Stimulated activated CD4-positive, alpha-beta T cell treated with anti-CD3 and anti-CD28 coated beads, Interleukin-1b, Interleukin-23, amount 100 ng/mL, for 48 hours (primary cell): ENCODE data around the gene ANKH.
A peak's percentile ranks its signal among the peaks of the same experiment; 100 is the strongest.
"Not testable (repeated sequence)": the region's sequence is repeated elsewhere in the genome, so short reads cannot be mapped to it uniquely, and the experiment has no call there.

Experiments
- DNase-seq: peaks from one replicate; pipeline ENCODE4 v3.0.0-alpha.2; 2020

ANKH gene

DNA sequence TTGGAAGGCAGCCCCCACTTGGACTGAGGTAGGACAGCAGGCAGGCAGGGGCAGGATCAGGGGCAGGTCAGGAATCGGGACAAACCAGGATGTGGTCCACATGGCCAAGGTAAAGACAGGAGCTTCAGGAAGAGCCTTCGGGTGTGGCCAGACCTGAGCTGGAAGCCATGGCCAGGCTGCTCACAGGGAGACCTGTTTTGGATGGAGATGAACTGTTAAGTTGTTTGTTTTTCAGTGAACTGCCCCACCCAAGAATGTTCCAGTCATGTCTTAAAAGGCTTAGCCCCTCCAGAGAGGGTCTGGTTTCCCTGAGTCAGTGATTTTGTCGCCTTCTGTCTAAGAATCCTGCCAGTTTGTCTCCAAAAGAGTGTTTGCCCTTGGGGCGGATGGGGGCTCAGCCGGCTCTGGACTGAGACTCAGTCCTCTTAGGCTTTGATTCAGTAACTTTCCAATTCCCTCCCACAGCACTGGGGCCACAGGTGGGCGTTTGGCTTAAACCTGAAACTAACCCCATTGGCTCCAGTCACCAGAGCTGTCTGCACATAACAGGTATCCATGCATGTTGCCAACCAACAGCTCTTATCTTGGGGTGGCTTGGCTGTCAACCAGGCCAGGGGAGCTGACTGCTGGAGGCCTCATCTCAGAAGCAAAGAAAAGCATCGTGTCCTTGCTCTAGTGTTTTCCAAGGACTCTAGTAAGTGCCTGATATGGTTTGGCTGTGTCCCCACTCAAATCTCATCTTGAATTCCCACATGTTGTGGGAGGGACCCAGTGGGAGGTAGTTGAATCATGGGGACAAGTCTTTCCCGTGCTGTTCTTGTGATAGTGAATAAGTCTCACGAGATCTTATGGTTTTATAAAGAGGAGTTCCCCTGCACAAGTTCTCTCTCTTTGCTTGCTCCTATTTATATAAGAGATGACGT is 11.3 kb upstream of the ANKH start:
- DNase-seq: no peak

DNA sequence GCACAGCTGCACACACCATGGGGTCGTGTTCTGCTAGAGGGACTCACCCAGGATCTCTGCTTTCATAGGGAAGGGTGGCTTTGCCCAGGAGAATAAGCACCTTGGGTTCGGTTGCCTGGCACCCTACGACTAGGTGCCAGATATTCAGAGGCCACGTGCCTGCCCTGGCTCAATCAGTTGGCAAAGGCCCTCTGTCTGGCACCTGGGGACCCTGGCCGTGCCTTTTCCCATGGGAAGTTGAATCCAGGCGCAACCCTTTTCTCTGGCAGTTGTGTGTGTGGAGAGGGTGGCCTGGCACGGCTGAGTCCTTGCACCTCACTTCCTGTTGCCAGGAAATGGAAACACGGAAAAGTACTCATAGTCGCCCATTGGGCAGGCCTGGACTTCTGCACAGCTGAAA is 10.2 kb upstream of the ANKH start:
- DNase-seq: no peak

DNA sequence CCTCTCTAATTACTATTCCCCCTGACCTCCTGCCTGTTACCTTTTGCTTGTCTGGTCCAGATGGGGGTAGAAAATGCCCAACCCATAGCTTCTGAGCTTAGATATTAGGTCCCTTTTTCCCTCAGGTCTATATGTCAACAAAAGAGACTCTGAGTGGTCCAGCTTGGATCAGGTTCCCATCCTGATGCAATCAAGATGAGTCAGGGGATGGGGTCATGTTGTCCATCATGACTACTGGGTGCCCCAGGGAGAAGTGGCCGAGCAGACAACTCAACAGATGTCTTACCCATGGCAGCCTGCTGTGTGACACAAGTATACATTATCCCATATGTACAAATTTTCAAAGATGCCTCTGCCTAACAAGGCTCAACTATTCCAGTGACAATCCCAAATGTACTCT is 9.1 kb upstream of the ANKH start:
- DNase-seq: no peak

- no peak for DNase-seq
Observed at GRCh38 chr5:14879937-14880589, 8.5 kb upstream of the ANKH start.

- no peak for DNase-seq
Observed at GRCh38 chr5:14879393-14879792, 7.8 kb upstream of the ANKH start.

- not testable (repeated sequence) for DNase-seq
Observed at GRCh38 chr5:14878192-14878591, 6.6 kb upstream of the ANKH start.

DNA sequence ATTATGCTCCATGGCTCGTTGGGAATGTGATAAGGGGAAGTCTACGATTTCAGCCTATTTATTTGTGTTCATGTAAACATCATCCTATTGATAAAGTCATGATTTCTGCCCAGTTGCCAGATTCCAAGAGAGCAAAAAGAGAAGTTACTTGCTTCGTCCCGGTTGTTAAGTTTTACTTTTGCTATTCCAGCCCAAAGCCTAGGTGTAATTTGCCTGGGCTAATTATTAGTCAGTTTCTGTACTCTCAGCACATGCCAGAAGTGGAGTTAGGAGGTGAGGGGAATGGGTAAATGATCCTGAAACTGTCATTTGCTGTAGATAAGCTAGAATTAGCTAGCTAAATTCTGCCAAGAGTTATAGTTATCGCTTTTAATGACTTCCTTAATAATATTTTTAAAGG is 4.5 kb upstream of the ANKH start:
- DNase-seq: no peak

GRCh38 chr5:14873790-14874189 is 2.2 kb upstream of the ANKH start:
- DNase-seq: no peak

- DNase-seq: no peak
Observed at GRCh38 chr5:14873093-14873492, 1.5 kb upstream of the ANKH start.

GRCh38 chr5:14872070-14872989 is 752 bp upstream of the ANKH start:
- peak; percentile 76 for DNase-seq

DNA sequence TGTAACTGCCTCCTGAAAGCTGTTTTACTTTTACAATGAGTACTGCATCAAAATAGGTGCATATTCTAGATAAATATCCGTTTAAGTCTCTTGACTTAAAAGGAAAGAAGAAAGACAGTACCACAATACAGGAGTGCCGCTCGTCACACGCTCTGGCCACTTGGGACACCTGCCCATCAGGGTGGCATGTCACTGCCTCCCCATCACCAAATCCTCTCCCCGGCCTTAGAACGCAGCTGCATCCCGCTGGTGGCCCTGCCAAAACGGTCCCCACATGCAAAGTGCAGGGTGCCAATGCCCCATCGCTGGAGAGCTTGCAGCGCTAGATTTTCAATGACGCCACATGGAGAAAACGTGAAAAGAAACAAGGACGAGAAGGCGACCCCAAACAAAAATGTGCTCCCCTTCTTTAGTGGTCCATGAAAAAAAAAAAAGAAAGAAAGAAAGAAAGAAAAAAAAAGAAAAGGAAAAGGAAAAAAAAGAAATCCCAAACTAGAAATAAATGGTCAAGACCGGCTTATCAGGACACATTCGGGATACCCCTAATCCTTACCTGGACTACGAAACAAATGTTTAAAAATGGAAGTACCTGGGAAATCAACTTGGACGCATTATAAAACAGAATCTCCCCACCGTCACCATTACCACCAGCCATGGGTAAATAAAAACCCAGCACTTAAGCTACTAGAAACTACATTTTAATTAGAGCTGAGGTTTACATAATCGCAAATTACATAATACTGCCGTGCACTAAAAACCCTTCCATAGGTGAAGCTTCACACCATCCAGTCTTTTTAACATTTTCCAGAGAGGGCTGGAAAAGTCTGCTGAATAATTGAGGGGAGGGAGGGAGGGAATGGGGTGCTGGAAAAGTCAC is 1.0 kb downstream of the ANKH start:
- peak; percentile 81 for DNase-seq

DNA sequence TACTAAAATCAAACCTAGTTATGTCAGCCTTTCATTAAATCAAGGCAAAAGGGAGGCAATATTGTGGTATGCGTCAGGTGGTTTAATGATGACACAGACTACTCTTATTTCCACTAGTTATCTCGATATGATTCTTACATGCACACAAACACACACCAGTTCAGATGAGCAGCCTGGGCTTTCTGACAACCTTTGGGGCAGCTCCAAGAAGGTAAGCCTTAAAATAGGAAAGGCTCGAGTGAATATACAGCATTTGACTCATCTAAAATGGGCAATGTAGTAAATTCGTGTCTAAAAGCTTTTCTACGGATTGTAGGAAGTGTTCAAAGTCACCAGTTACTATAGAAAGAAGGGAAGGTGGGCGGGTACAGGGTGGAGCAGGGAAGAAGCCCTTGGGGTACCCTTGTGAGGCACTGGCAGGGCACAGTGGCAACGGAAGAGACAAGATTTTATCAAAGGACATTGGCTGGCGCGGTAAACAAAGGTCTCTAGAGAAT is 1.9 kb downstream of the ANKH start:
- peak; percentile 59 for DNase-seq

DNA sequence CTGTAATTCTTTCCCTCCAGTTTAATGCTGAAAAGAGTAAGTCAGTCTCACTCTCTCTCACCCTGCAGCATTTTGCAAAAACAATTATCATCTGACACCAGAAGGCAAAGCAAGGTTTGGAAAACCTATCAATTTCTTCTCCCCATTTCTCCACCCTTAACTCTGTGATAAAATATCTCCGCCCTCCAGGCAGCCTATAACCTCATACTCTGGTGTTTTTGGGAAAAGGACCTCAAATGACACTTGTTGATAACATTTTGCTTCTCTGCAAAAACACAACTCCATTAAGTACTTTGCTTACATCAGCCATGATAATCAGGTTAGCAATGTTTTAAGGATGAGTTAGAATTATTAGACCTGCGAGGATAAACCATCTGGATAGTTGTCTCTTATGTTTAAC is 2.3 kb downstream of the ANKH start:
- no peak for DNase-seq

- no peak for DNase-seq
Observed at GRCh38 chr5:14868771-14869170, 2.8 kb downstream of the ANKH start.

DNA sequence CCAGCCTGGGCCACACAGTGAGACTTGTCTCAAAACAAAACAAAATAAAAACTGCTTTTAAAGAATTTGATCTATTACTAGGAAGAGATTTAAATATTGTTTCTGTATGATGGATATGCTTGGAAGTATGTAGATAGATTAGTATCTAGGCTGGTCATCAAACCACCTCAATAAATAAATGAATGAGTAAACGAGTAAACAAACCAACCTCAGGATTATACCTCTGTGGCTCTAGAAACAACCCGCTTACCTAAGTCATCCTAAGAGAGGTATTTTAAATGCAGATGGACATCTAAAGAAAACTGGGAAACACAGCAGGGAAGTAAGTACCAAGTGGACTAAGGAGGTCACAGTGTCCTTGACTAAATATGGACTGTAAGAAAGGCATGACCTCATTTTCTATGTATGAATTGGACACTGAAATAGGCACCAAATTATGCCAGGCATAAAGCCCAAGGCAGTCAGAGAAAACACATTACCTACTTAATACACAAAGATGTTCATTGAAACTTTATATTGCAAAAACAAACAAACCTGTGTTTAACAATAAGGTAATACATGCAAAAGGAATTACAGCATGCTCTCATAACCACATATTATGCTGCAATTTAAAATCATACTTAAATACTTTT is 7.3 kb downstream of the ANKH start:
- DNase-seq: no peak

DNA sequence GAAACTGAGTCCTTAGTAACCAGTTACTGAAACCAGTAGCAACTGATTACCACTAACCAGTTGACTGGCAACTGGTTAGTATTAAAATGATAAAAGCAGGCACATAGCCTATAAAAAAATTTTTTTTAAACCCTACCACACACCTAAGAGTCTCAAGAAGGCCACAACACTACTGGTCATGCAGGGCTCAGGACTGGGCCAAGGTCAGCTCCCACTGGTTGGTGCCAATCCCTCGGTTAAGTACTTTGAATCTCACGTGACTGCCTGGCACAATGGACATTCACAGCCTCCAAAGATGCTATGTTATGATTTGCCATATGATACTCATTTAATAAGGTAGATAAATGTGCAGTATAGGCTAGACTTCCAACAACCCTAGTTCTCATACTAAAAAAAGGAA is 8.5 kb downstream of the ANKH start:
- no peak for DNase-seq

- no peak for DNase-seq
Observed at GRCh38 chr5:14861123-14861765, 10.3 kb downstream of the ANKH start.

GRCh38 chr5:14859980-14860379 is 11.6 kb downstream of the ANKH start:
- DNase-seq: no peak

DNA sequence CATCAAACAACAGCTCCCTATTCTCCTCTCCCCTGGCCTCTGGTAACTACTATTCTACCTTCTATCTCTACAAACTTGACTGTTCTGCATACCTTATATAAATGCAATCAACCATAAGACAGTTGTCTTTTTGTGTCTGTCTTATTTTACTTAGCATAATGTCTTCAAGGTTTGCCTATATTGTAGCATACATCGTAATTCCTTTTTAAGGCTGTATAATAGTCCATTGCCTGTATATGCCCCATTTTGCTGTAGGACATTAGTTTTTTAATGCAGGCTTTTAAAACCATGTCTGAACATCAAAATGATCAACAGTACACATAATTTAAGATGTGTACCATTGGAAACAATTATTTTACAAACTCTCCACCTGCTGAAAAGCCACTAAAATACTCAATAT is 12.4 kb downstream of the ANKH start:
- DNase-seq: no peak

DNA sequence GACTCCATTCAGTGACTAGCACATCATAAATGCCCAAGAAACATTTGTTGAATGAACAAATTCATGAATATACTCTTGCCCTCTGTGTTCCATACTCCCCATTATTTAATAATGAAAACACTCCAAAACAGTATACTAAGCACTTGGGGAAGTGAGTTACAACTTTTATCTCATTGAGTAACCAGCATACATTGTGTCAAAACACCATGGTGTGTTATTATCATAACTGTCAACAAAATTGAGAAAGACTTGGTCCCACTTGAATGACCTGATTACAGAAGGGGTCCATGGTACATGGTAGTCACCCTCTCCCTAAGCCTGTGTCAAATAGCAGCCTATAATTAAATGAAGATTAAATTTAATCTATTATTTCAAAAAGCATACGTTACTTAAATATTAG is 16.2 kb downstream of the ANKH start:
- no peak for DNase-seq

DNA sequence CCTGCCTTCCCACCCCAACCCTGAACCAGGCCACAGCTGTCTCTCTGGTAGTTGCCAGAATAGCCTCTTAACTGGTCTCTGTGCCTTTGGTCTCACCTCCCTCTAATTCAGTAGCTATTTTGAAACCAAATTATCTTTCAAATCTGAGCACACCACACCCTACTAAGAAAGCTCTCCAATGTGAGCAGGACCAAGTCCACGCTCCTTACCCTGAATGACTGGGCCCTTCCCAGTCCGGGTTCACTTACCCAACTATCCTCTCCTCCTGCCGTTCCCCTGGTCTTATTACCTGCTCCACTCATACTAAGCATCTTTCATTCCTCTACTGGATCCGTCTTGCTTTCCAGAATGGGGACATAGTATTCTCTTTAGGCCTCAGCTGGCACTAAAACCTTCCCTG is 16.8 kb downstream of the ANKH start:
- DNase-seq: no peak
